Measurements from ENCODE around the gene ZNF362. TPM values are rescaled to one million over a fixed set of nuclear protein-coding genes. Genes with fewer than 3 reads are reported as not detected.

Gene ZNF362
- total RNA-seq, 4 donors from 2014 or later, result 3.6 to 18.9 (median 13.7) TPM

DNA sequence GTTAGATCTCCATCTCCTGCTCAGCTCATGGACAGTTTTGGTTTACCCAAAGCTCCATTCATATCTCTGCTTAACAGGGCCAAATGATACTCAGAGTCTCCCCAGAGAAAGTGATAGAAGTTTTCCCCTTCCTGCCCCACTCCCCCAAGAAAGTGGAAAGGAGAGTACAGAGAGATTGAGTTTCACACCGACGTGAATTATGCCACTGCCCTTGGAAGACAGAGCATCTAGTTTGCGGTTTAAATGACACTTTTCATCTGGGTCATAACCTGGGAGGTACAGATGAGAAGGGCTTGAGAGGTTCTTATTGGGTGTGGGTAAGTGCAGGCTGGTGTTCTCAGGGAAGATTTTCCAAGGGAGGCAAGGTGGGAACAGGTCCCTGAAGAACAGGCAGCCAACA, 6.9 kb upstream of the ZNF362 start:
- H3K9me3 ChIP-seq, result no peaks in the 10 kb centered on the region
- TF ChIP-seq CTCF (IDR thresholded peaks at IDR 0.05), result no peak
- TF ChIP-seq POLR2A (IDR thresholded peaks at IDR 0.05), result no peak
- H3K27me3 ChIP-seq, result peaks cover 0 to 8% (median 0%) of the 10 kb centered on the region in 4 donors
- no peak overlapping the region for H3K27ac ChIP-seq
- H3K36me3 ChIP-seq, result no peaks in the 10 kb centered on the region
- H3K4me1 ChIP-seq, result no peaks in the 10 kb centered on the region
- WGBS, 2 donors, result 97% methylated on average over 3 of the region's 3 CpGs
- intact Hi-C loops (cut with DNase I), result no loop called here
- no peak for DNase-seq
- no peak overlapping the region for H3K4me3 ChIP-seq

- no peaks in the 10 kb centered on the region for H3K9me3 ChIP-seq
- no peaks in the 10 kb centered on the region for H3K36me3 ChIP-seq
- no peak overlapping the region for H3K4me3 ChIP-seq
- 87 to 98% methylated on average over 5 of the region's 5 CpGs for WGBS, 2 donors
- no peak for DNase-seq
- intact Hi-C loops (cut with DNase I), result no loop called here
- peaks cover 0 to 5% (median 3%) of the 10 kb centered on the region in 3 donors for H3K4me1 ChIP-seq
- H3K27me3 ChIP-seq, result peaks cover 0 to 8% (median 0%) of the 10 kb centered on the region in 4 donors
- H3K27ac ChIP-seq, result no peak overlapping the region
- no peak for TF ChIP-seq CTCF (IDR thresholded peaks at IDR 0.05)
- no peak for TF ChIP-seq POLR2A (IDR thresholded peaks at IDR 0.05)
These were observed 6.1 kb upstream of the ZNF362 start for GRCh38 chr1:33250217-33250616.

GRCh38 chr1:33250724-33251123, 5.6 kb upstream of the ZNF362 start:
- H3K36me3 ChIP-seq, result no peaks in the 10 kb centered on the region
- H3K9me3 ChIP-seq, result no peaks in the 10 kb centered on the region
- TF ChIP-seq CTCF (IDR thresholded peaks at IDR 0.05) (no peak), POLR2A (IDR thresholded peaks at IDR 0.05) (no peak)
- intact Hi-C loops (cut with DNase I), result no loop called here
- H3K27me3 ChIP-seq, result peaks cover 0 to 8% (median 0%) of the 10 kb centered on the region in 4 donors
- H3K4me1 ChIP-seq, result peaks cover 2 to 10% (median 7%) of the 10 kb centered on the region in 3 donors
- 78 to 94% methylated on average over 3 of the region's 3 CpGs for WGBS, 2 donors
- DNase-seq, result no peak
- no peak overlapping the region for H3K27ac ChIP-seq
- H3K4me3 ChIP-seq, result no peak overlapping the region

DNA sequence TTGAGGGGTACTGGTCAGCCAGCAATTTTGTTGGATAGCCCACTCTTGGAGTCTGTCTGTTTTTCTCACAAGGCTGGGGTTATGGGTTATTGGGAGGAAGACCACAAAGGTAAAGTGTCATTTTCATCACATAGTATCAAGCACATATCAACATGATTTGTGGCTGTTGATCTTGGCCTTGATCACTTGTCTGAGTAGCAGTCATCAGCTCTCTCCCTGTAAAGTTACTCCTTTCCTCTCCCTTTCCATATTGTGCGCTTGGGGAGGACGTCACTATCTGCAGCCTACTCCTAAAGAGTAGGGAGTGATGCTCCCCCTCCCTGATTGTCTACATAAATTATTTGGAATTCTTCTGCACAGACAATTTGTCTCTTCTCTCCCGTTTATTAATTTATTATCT, 1.8 kb upstream of the ZNF362 start:
- H3K4me1 ChIP-seq, result peaks cover 22 to 36% (median 26%) of the 10 kb centered on the region in 3 donors
- DNase-seq, result no peak
- H3K27me3 ChIP-seq, result no peaks in the 10 kb centered on the region
- no peaks in the 10 kb centered on the region for H3K36me3 ChIP-seq
- no peak overlapping the region for H3K4me3 ChIP-seq
- 81 to 85% methylated on average over 3 of the region's 3 CpGs for WGBS, 2 donors
- TF ChIP-seq CTCF (IDR thresholded peaks at IDR 0.05) (no peak), POLR2A (IDR thresholded peaks at IDR 0.05) (no peak)
- no peak overlapping the region for H3K27ac ChIP-seq
- intact Hi-C loops (cut with DNase I), result no loop called here
- H3K9me3 ChIP-seq, result no peaks in the 10 kb centered on the region

DNA sequence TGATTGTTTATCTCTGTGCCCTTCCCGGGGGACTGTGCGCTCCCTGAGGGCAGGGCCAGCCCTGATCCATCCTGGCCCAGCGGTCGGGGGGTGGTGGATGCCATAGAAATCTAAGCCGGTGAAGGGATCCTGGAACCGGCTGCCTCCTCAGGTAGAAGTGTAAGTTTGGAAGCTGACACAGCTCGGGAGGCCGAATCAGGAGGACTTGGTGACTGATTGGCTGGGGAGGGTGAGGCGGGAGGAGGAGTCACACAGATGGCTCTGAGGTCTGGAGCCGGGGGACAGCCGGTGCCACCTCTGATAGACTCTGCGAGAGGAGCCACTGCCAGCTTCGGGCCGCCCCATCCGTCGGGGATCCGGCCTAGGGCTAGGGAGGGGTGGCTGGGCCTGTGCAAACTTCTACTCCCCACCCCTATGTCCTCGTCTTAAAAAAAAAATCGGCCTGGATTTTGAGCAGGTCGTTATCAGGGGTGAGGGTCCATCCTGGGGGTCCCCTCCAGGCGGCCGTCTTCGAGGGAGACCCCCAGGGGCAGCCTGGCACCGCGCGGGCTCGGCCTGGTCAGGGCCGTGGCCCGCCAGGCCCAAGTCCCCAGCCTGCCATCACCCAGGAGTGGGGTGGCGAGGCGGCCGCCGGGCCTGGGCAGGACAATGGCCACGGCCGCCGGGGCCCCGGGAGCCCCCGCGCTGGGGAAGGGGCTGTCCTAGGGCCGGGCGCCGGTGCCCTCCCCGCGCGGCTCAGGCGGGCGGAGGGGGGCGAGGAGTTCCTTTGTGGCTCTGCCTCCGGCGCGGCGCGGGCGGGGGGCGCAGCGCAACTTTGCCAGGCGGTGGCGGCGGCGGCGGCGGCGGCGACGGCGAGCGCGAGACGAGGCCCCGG, 708 bp upstream of the ZNF362 start:
- H3K4me1 ChIP-seq, result peaks cover 22 to 47% (median 26%) of the 10 kb centered on the region in 3 donors
- WGBS, 2 donors, result 9% methylated on average over 9 of the region's 70 CpGs; no CpG with 5 or more reads in 1 of the 2 donors
- peak; percentile 22 for DNase-seq
- intact Hi-C loops (cut with DNase I), result no loop called here
- peak overlapping the region; percentile 90 to 99 (median 94) for H3K27ac ChIP-seq
- H3K4me3 ChIP-seq, result peak overlapping the region; percentile 53 to 86 (median 58)
- H3K27me3 ChIP-seq, result no peaks in the 10 kb centered on the region
- H3K36me3 ChIP-seq, result no peaks in the 10 kb centered on the region
- no peaks in the 10 kb centered on the region for H3K9me3 ChIP-seq
- TF ChIP-seq POLR2A (IDR thresholded peaks at IDR 0.05), result peak in 3 of 4 donors; percentile 43 to 83 (median 61)
- TF ChIP-seq CTCF (IDR thresholded peaks at IDR 0.05), result peak in 2 of 6 experiments; percentile 3 to 4
